Osteoblast (primary cell): ENCODE data around the gene TLE2. TPM values are rescaled to one million over a fixed set of nuclear protein-coding genes. Genes with fewer than 3 reads are reported as not detected.
A peak's percentile ranks its signal among the peaks of the same experiment; 100 is the strongest.

Experiments
- DNase-seq: peaks from one replicate; pipeline ENCODE4 v3.0.0; 2011; ENCODE audit warnings: low spot score, mixed read lengths; ENCODE audit not compliant: insufficient read length; ENCODE audit errors: missing footprints
- H2AFZ ChIP-seq: 2 replicates; pipeline ENCODE4 v1.6.0; 2011; ENCODE audit warnings: mild to moderate bottlenecking, low read length
- H3K27ac ChIP-seq: 2 replicates; pipeline ENCODE4 v1.5.1; 2011; ENCODE audit warnings: mild to moderate bottlenecking, low read depth, low read length, moderate library complexity
- H3K27me3 ChIP-seq: 2 replicates; pipeline ENCODE4 v1.6.0; 2012; ENCODE audit warnings: mild to moderate bottlenecking, control low read depth, inconsistent platforms, low read length, moderate library complexity; ENCODE audit not compliant: insufficient read depth
- H3K36me3 ChIP-seq: 2 replicates; pipeline ENCODE4 v1.5.1; 2011; ENCODE audit warnings: mild to moderate bottlenecking, low read length, control low read depth, moderate library complexity; ENCODE audit not compliant: insufficient read depth
- H3K4me1 ChIP-seq: 2 replicates; pipeline ENCODE4 v1.5.1; 2011; ENCODE audit warnings: mild to moderate bottlenecking, low read length, control low read depth, moderate library complexity; ENCODE audit not compliant: insufficient read depth
- H3K4me2 ChIP-seq: 2 replicates; pipeline ENCODE4 v1.6.0; 2011; ENCODE audit warnings: mild to moderate bottlenecking, low read length; ENCODE audit not compliant: insufficient read depth
- H3K4me3 ChIP-seq: fragments of 200-600 bp; sonication (generic); 3 replicates; pipeline ENCODE4 v1.5.1; 2012; ENCODE audit warnings: mild to moderate bottlenecking, low read length, inconsistent platforms; ENCODE audit not compliant: insufficient read depth
- H3K79me2 ChIP-seq: 2 replicates; pipeline ENCODE4 v1.6.0; 2012; ENCODE audit warnings: mild to moderate bottlenecking, low read length, control low read depth, inconsistent platforms; ENCODE audit not compliant: insufficient read depth
- H3K9me3 ChIP-seq: 2 replicates; pipeline ENCODE4 v1.5.1; 2011; ENCODE audit warnings: low read depth, low read length, control low read depth
- H4K20me1 ChIP-seq: 2 replicates; pipeline ENCODE4 v1.6.0; 2012; ENCODE audit warnings: mild to moderate bottlenecking, low read length, control low read depth; ENCODE audit not compliant: insufficient read depth
- CTCF ChIP-seq: IDR thresholded peaks from 2 replicates; pipeline ENCODE4 v1.5.1; 2011; ENCODE audit warnings: mild to moderate bottlenecking, low read depth, low read length, moderate library complexity; ENCODE audit errors: extremely low read depth
- total RNA-seq: library from RNA; depleted of rRNA; stranded (reverse); fragments of >200 nt; gene quantifications from 2 replicates; pipeline ENCODE4 v1.2.3, GENCODE V29; 2012

Gene TLE2
- total RNA-seq, 1 donor = 5.1 TPM

- no peak overlapping the region for H3K4me2 ChIP-seq
- peak; percentile 36 for DNase-seq
- no peaks in the 10 kb centered on the region for H3K36me3 ChIP-seq
- no peaks in the 10 kb centered on the region for H3K9me3 ChIP-seq
- H3K79me2 ChIP-seq = peaks cover under 1% of the 10 kb centered on the region
- H3K27me3 ChIP-seq = no peaks in the 10 kb centered on the region
- H3K4me3 ChIP-seq = no peak overlapping the region
- no peak for TF ChIP-seq CTCF
- no peak overlapping the region for H3K27ac ChIP-seq
- H4K20me1 ChIP-seq = no peaks in the 10 kb centered on the region
- no peaks in the 10 kb centered on the region for H3K4me1 ChIP-seq
- no peak overlapping the region for H2AFZ ChIP-seq
Observed at GRCh38 chr19:3066482-3067049, 37.5 kb upstream of the TLE2 start.

GRCh38 chr19:3065675-3066357 lies 36.7 kb upstream of the TLE2 start:
- Histone ChIP-seq H3K4me3 (no peak overlapping the region), H4K20me1 (no peaks in the 10 kb centered on the region), H3K4me1 (peaks cover under 1% of the 10 kb centered on the region), H3K4me2 (no peak overlapping the region), H3K27ac (no peak overlapping the region), H3K27me3 (no peaks in the 10 kb centered on the region), H2AFZ (no peak overlapping the region), H3K79me2 (peaks cover 8% of the 10 kb centered on the region), H3K36me3 (no peaks in the 10 kb centered on the region), H3K9me3 (no peaks in the 10 kb centered on the region)
- TF ChIP-seq CTCF = no peak
- peak; percentile 8 for DNase-seq

GRCh38 chr19:3064011-3064330 lies 34.9 kb upstream of the TLE2 start:
- H2AFZ ChIP-seq = no peak overlapping the region
- H3K9me3 ChIP-seq = no peaks in the 10 kb centered on the region
- no peak for TF ChIP-seq CTCF
- no peak overlapping the region for H3K27ac ChIP-seq
- peaks cover 5% of the 10 kb centered on the region for H3K4me1 ChIP-seq
- peaks cover 10% of the 10 kb centered on the region for H4K20me1 ChIP-seq
- no peaks in the 10 kb centered on the region for H3K27me3 ChIP-seq
- no peak overlapping the region for H3K4me2 ChIP-seq
- DNase-seq = peak; percentile 35
- H3K4me3 ChIP-seq = no peak overlapping the region
- H3K79me2 ChIP-seq = peaks cover 21% of the 10 kb centered on the region
- peaks cover 7% of the 10 kb centered on the region for H3K36me3 ChIP-seq

GRCh38 chr19:3062165-3063105 lies 33.4 kb upstream of the TLE2 start, which contains the start of gene TLE5:
TSS of gene TLE5 (minus strand) at chr19:3062495. CDS start at chr19:3062200, 295 bp downstream.
- peak within 1 kb of the TSS; percentile 58 for H2AFZ ChIP-seq
- peaks cover 24% of the 10 kb centered on the region for H4K20me1 ChIP-seq
- peak within 1 kb of the TSS; percentile 37 for H3K27ac ChIP-seq
- H3K9me3 ChIP-seq = no peaks in the 10 kb centered on the region
- peak within 1 kb of the TSS; percentile 86 for H3K4me2 ChIP-seq
- DNase-seq = peak; percentile 99
- H3K36me3 ChIP-seq = peaks cover 22% of the 10 kb centered on the region
- no peak for TF ChIP-seq CTCF
- no peaks in the 10 kb centered on the region for H3K27me3 ChIP-seq
- H3K4me3 ChIP-seq = peak within 1 kb of the TSS; percentile 87
- peaks cover 31% of the 10 kb centered on the region for H3K79me2 ChIP-seq
- peaks cover 13% of the 10 kb centered on the region for H3K4me1 ChIP-seq
